SK-N-SH (cell line): ENCODE measurements around the gene TIE1. TPM values are rescaled to one million over a fixed set of nuclear protein-coding genes. Genes with fewer than 3 reads are reported as not detected.

Experiments used
- CTCF ChIA-PET: fragments of 300-600, 350-600 bp; formaldehyde crosslinking; extraction: SDS; loops from one replicate; lab custom pipeline; 2021; lab: Yijun Ruan, JAX
- POLR2A ChIA-PET: fragments of 350-600 bp; sonication (Branson Sonifier 250); formaldehyde crosslinking; extraction: SDS; loops from one replicate; lab custom pipeline; 2020; ENCODE audit warnings: antibody characterized with exemption, inconsistent platforms; lab: Yijun Ruan, JAX
- DNase-seq: peaks from one replicate; pipeline ENCODE4 v3.0.0; 2012
- H2AFZ ChIP-seq: fragments of 200-600 bp; sonication (generic); 2 replicates; pipeline ENCODE4 v1.8.1; 2016; ENCODE audit warnings: antibody characterized with exemption, mild to moderate bottlenecking, low read depth
- H3F3A ChIP-seq: fragments of 200-600 bp; sonication (generic); replicated peaks from 2 replicates; pipeline ENCODE3; 2016; ENCODE audit warnings: antibody characterized with exemption, mild to moderate bottlenecking; ENCODE audit not compliant: insufficient read depth
- H3K27ac ChIP-seq, 2 experiments: fragments of 200-500 bp in 1 of 2; fragments of 200-600 bp in 1 of 2; sonication (Bioruptor generic) in 1 of 2; sonication (generic), shearing (Covaris generic) in 1 of 2; 2 replicates each; pipeline versions ENCODE4 v1.5.1 to v1.6.1; 2014 to 2016; ENCODE audit warnings: low read depth in 2 of 2, inconsistent platforms in 1 of 2, low read length in 1 of 2, mild to moderate bottlenecking in 1 of 2, mixed read lengths in 1 of 2
- H3K27me3 ChIP-seq: fragments of 200-600 bp; sonication (generic), shearing (Covaris generic); 2 replicates; pipeline ENCODE4 v1.6.1; 2016; ENCODE audit warnings: mixed run types; ENCODE audit not compliant: insufficient read depth
- H3K36me3 ChIP-seq, 2 experiments: fragments of 200-500 bp in 1 of 2; fragments of 200-600 bp in 1 of 2; sonication (Bioruptor generic) in 1 of 2; sonication (generic) in 1 of 2; replicated peaks in 1 of 2; 2 replicates each; pipeline versions ENCODE3 to v1.5.1; 2014 to 2016; ENCODE audit warnings: low read length in 1 of 2, mild to moderate bottlenecking in 1 of 2; ENCODE audit not compliant: insufficient read depth in 2 of 2, control insufficient read depth in 1 of 2
- H3K4me1 ChIP-seq, 2 experiments: fragments of 200-500 bp in 1 of 2; fragments of 200-600 bp in 1 of 2; sonication (Bioruptor generic) in 1 of 2; sonication (generic), shearing (Covaris generic) in 1 of 2; 2 replicates each; pipeline versions ENCODE4 v1.5.1 to v1.6.1; 2014 to 2016; ENCODE audit warnings: low read depth in 1 of 2, low read length in 1 of 2, mixed run types in 1 of 2; ENCODE audit not compliant: insufficient read depth in 2 of 2, control insufficient read depth in 1 of 2
- H3K4me2 ChIP-seq: fragments of 200-600 bp; sonication (generic), shearing (Covaris generic); 2 replicates; pipeline ENCODE4 v1.6.1; 2017; ENCODE audit warnings: mixed run types
- H3K4me3 ChIP-seq, 2 experiments: fragments of 200-500 bp in 1 of 2; fragments of 200-600 bp in 1 of 2; sonication (Bioruptor generic) in 1 of 2; sonication (generic), shearing (Covaris generic) in 1 of 2; 2 replicates each; pipeline versions ENCODE4 v1.5.1 to v1.8.1; 2014 to 2016; ENCODE audit warnings: low read depth in 2 of 2, inconsistent platforms in 1 of 2, low read length in 1 of 2, mild to moderate bottlenecking in 1 of 2, mixed read lengths in 1 of 2, moderate library complexity in 1 of 2
- H3K79me2 ChIP-seq: fragments of 200-600 bp; sonication (generic); 2 replicates; pipeline ENCODE4 v1.8.1; 2017; ENCODE audit warnings: mild to moderate bottlenecking; ENCODE audit not compliant: insufficient read depth
- H3K9ac ChIP-seq: fragments of 200-600 bp; sonication (generic); 2 replicates; pipeline ENCODE4 v1.6.1; 2017; ENCODE audit warnings: mixed run types
- H3K9me2 ChIP-seq: fragments of 200-600 bp; sonication (generic); 2 replicates; pipeline ENCODE4 v1.6.1; 2017; ENCODE audit warnings: mixed run types
- H3K9me3 ChIP-seq: fragments of 200-600 bp; sonication (generic); 2 replicates; pipeline ENCODE4 v1.6.1; 2017; ENCODE audit warnings: mixed run types, mild to moderate bottlenecking, moderate library complexity
- H4K20me1 ChIP-seq: fragments of 200-600 bp; sonication (generic); 2 replicates; pipeline ENCODE4 v1.6.1; 2017; ENCODE audit warnings: mild to moderate bottlenecking, mixed run types; ENCODE audit not compliant: insufficient read depth
- CHD2 ChIP-seq: fragments of 150-350 bp; IDR thresholded peaks from 2 replicates; pipeline ENCODE4 v1.6.1; 2018; ENCODE audit warnings: low read length; ENCODE audit not compliant: partially characterized antibody
- CTCF ChIP-seq: fragments of 200-600 bp; sonication (generic); IDR thresholded peaks from 2 replicates; pipeline ENCODE4 v1.6.1; 2017; ENCODE audit warnings: antibody characterized with exemption, mild to moderate bottlenecking, moderate library complexity
- ELF1 ChIP-seq: IDR thresholded peaks from 2 replicates; pipeline ENCODE4 v1.4.0; 2012
- EP300 ChIP-seq, 2 experiments: IDR thresholded peaks; 2 replicates each; pipeline versions ENCODE4 v1.4.0 to v1.6.1; 2012; ENCODE audit warnings: borderline replicate concordance in 1 of 2, low read depth in 1 of 2, low read length in 1 of 2
- FOXM1 ChIP-seq: IDR thresholded peaks from 2 replicates; pipeline ENCODE4 v1.4.0; 2012; ENCODE audit warnings: low read depth, mild to moderate bottlenecking
- MAX ChIP-seq: IDR thresholded peaks from 2 replicates; pipeline ENCODE4 v1.4.0; 2012; ENCODE audit warnings: low read depth
- MEF2A ChIP-seq: IDR thresholded peaks from 2 replicates; pipeline ENCODE4 v1.4.0; 2012; ENCODE audit warnings: low read depth, borderline replicate concordance
- MXI1 ChIP-seq: IDR thresholded peaks from 2 replicates; pipeline ENCODE4 v1.6.1; 2012; ENCODE audit warnings: mild to moderate bottlenecking, low read depth, low read length, improper control_type of control experiment
- NRF1 ChIP-seq: IDR thresholded peaks from 2 replicates; pipeline ENCODE4 v1.6.1; 2012; ENCODE audit warnings: low read depth, mild to moderate bottlenecking, low read length
- PBX3 ChIP-seq: IDR thresholded peaks from 2 replicates; pipeline ENCODE4; 2012
- POLR2AphosphoS5 ChIP-seq: IDR thresholded peaks from 2 replicates; pipeline ENCODE4 v1.6.1; 2012; ENCODE audit warnings: low read depth, low read length
- RAD21 ChIP-seq: IDR thresholded peaks from 2 replicates; pipeline ENCODE4 v1.6.1; 2012; ENCODE audit warnings: mild to moderate bottlenecking, low read length
- RCOR1 ChIP-seq: fragments of 150-350 bp; IDR thresholded peaks from 2 replicates; pipeline ENCODE4 v1.6.1; 2017; ENCODE audit warnings: antibody characterized with exemption, low read length
- REST ChIP-seq: IDR thresholded peaks from 2 replicates; pipeline ENCODE4 v1.6.1; 2012; ENCODE audit warnings: mild to moderate bottlenecking, low read depth, low read length, moderate library complexity
- SIN3A ChIP-seq: IDR thresholded peaks from 2 replicates; pipeline ENCODE4 v1.6.1; 2012; ENCODE audit warnings: low read depth, mild to moderate bottlenecking, low read length, moderate library complexity, borderline replicate concordance
- SMC3 ChIP-seq: IDR thresholded peaks from 2 replicates; pipeline ENCODE4 v1.6.1; 2012; ENCODE audit warnings: low read depth, low read length, improper control_type of control experiment
- TAF1 ChIP-seq: IDR thresholded peaks from 2 replicates; pipeline ENCODE4 v1.6.1; 2012; ENCODE audit warnings: low read depth, mild to moderate bottlenecking, low read length, moderate library complexity, borderline replicate concordance
- TCF12 ChIP-seq: IDR thresholded peaks from 2 replicates; pipeline ENCODE4 v1.4.0; 2012
- TEAD4 ChIP-seq: IDR thresholded peaks from 2 replicates; pipeline ENCODE4 v1.4.0; 2012; ENCODE audit warnings: mild to moderate bottlenecking, borderline replicate concordance; ENCODE audit not compliant: insufficient read depth
- YY1 ChIP-seq: IDR thresholded peaks from 2 replicates; pipeline ENCODE4 v1.4.0; 2012; ENCODE audit warnings: low read depth, mild to moderate bottlenecking
- WGBS: methylation state at CpG from one replicate; pipeline ENCODE4 v1.1.6; 2017; ENCODE audit warnings: low lambda C conversion rate; 5-methylcytosine and 5-hydroxymethylcytosine counted together
- polyA plus RNA-seq, 3 experiments: library from polyadenylated mRNA; depleted of rRNA; stranded (reverse); fragments of >200 nt; gene quantifications; 2 replicates each; pipeline ENCODE4 v1.2.3, GENCODE V29; 2012

TIE1 gene
- polyA plus RNA-seq, 1 of the 3 experiments (the other 2 are of a cell fraction), result 1.6 TPM

GRCh38 chr1:43321331-43321891 is 20.6 kb downstream of the TIE1 start:
- no peaks in the 10 kb centered on the region for H3K27me3 ChIP-seq
- ChIA-PET CTCF (no interaction called here), POLR2A (interaction anchor here (0.6 kb wide), 1 partner anchor 741 kb away, joined by 3 read pairs; no protein-coding TSS in a partner anchor)
- H2AFZ ChIP-seq, result no peak overlapping the region
- H3K4me2 ChIP-seq, result no peak overlapping the region
- no peak for DNase-seq
- H3K9ac ChIP-seq, result no peak overlapping the region
- H3F3A ChIP-seq, result no peaks in the 10 kb centered on the region
- no peak overlapping the region for H3K4me3 ChIP-seq
- 92% methylated on average over 6 of the region's 16 CpGs for WGBS
- no peaks in the 10 kb centered on the region for H3K9me3 ChIP-seq
- no peak overlapping the region for H3K27ac ChIP-seq
- no peaks in the 10 kb centered on the region for H3K36me3 ChIP-seq
- H3K79me2 ChIP-seq, result no peaks in the 10 kb centered on the region
- H4K20me1 ChIP-seq, result no peaks in the 10 kb centered on the region
- H3K4me1 ChIP-seq, result no peaks in the 10 kb centered on the region
- H3K9me2 ChIP-seq, result no peaks in the 10 kb centered on the region
- no peak for TF ChIP-seq TEAD4
- no peak for TF ChIP-seq MEF2A
- no peak for TF ChIP-seq SIN3A
- TF ChIP-seq RCOR1, result no peak
- TF ChIP-seq NRF1, result no peak
- TF ChIP-seq MAX, result no peak
- no peak for TF ChIP-seq CTCF
- TF ChIP-seq CHD2, result no peak
- no peak for TF ChIP-seq TAF1
- TF ChIP-seq POLR2AphosphoS5, result no peak
- TF ChIP-seq RAD21, result no peak
- TF ChIP-seq PBX3, result no peak
- TF ChIP-seq TCF12, result no peak
- TF ChIP-seq FOXM1, result no peak
- TF ChIP-seq YY1, result no peak
- no peak for TF ChIP-seq MXI1
- TF ChIP-seq SMC3, result no peak
- no peak for TF ChIP-seq REST
- no peak for TF ChIP-seq ELF1
- TF ChIP-seq EP300 (IDR thresholded peaks at IDR 0.05; ENCODE audit: borderline replicate concordance in 1 of 2, low read depth in 1 of 2, low read length in 1 of 2), result no peak
